ENCODE data around the gene ARID2. TPM values are rescaled to one million over a fixed set of nuclear protein-coding genes. Genes with fewer than 3 reads are reported as not detected.

Gene ARID2
- total and polyA plus RNA-seq, 2 of the 4 experiments (the other 2 are of a cell fraction) = 5.4 to 28.1 TPM

- Histone ChIP-seq H3K23ac (ENCODE audit: low read depth, low read length) (no peak overlapping the region), H4K5ac (ENCODE audit: low read depth, low read length) (no peak overlapping the region), H2AK5ac (ENCODE audit: low read depth, low read length) (peak overlapping the region; percentile 58; the same call in 1 of the 2 replicates), H4K20me1 (ENCODE audit: insufficient read depth, low read length) (no peaks in the 10 kb centered on the region), H2BK120ac (ENCODE audit: low read depth, low read length) (no peak overlapping the region), H4K8ac (ENCODE audit: low read depth in 2 of 2, low read length in 2 of 2) (no peak overlapping the region), H2BK5ac (ENCODE audit: low read depth, low read length, poor library complexity, severe bottlenecking) (no peak overlapping the region), H3K36me3 (ENCODE audit: control insufficient read depth, insufficient read depth, low read length) (no peaks in the 10 kb centered on the region), H3K9me1 (ENCODE audit: insufficient read depth, low read length) (0 out of 2 replicates have a peak, but pooled peaks cover 4% of the 10 kb centered on the region), H3K56ac (ENCODE audit: extremely low read depth, insufficient read depth, low read length) (no peak overlapping the region), H3K27me3 (ENCODE audit: control insufficient read depth, insufficient read depth, low read length) (no peaks in the 10 kb centered on the region), H3K14ac (replicated peaks; ENCODE audit: low read depth, low read length) (no peak overlapping the region), H2BK15ac (ENCODE audit: low read depth, low read length) (no peak overlapping the region), H3K4ac (ENCODE audit: low read depth, low read length) (no peak overlapping the region), H3K79me1 (ENCODE audit: low read depth in 1 of 2, low read length in 2 of 2) (no peaks in the 10 kb centered on the region), H3K9ac (ENCODE audit: low read depth, low read length) (no peak overlapping the region), H2AK9ac (replicated peaks; ENCODE audit: low read depth, low read length, poor library complexity) (no peak overlapping the region), H3K4me2 (ENCODE audit: low read depth, low read length) (no peak overlapping the region), H2BK20ac (ENCODE audit: low read depth, low read length) (no peak overlapping the region), H3K27ac (ENCODE audit: insufficient read depth, low read length) (no peak overlapping the region), H2AFZ (replicated peaks; ENCODE audit: low read length, poor library complexity) (no peak overlapping the region), H4K91ac (ENCODE audit: insufficient read depth, low read depth, low read length) (no peak overlapping the region), H3K18ac (ENCODE audit: low read depth, low read length) (no peak overlapping the region), H3K4me1 (ENCODE audit: control insufficient read depth, insufficient read depth, low read length) (no peaks in the 10 kb centered on the region), H3K9me3 (ENCODE audit: control insufficient read depth, insufficient read depth, low read length) (peaks cover 2% of the 10 kb centered on the region), H3K4me3 (ENCODE audit: insufficient read depth, low read depth, low read length) (no peak overlapping the region)
- TF ChIP-seq POLR2A (IDR thresholded peaks at IDR 0.05; ENCODE audit: low read depth, low read length) (no peak), ELK1 (IDR thresholded peaks at IDR 0.05; ENCODE audit: borderline replicate concordance, low read depth, low read length) (no peak), CEBPB (IDR thresholded peaks at IDR 0.05; ENCODE audit: low read depth, low read length) (no peak), CTCF (conservative IDR thresholded peaks at IDR 0.05; ENCODE audit: low read depth, low read length) (no peak), SMC3 (IDR thresholded peaks at IDR 0.05; ENCODE audit: low read depth, low read length) (no peak), CHD1 (IDR thresholded peaks at IDR 0.05; ENCODE audit: low read depth, low read length) (no peak), MAZ (IDR thresholded peaks at IDR 0.05; ENCODE audit: borderline replicate concordance, low read depth, low read length) (no peak), NFE2L2 (IDR thresholded peaks at IDR 0.05; ENCODE audit: low read depth, low read length) (no peak), RAD21 (IDR thresholded peaks at IDR 0.05; ENCODE audit: low read length) (no peak), USF2 (IDR thresholded peaks at IDR 0.05; ENCODE audit: low read depth, low read length) (no peak), MXI1 (IDR thresholded peaks at IDR 0.05; ENCODE audit: borderline replicate concordance, low read depth, low read length) (no peak), FOS (IDR thresholded peaks at IDR 0.05; ENCODE audit: low read depth, low read length) (no peak), MAFK (IDR thresholded peaks at IDR 0.05; ENCODE audit: low read depth, low read length) (no peak), RCOR1 (IDR thresholded peaks at IDR 0.05; ENCODE audit: insufficient replicate concordance, low read length) (no peak), BHLHE40 (IDR thresholded peaks at IDR 0.05; ENCODE audit: low read depth, low read length) (no peak), RFX5 (IDR thresholded peaks at IDR 0.05; ENCODE audit: low read depth, low read length) (no peak)
- ChIA-PET POLR2A (ENCODE audit: unreplicated experiment) (no interaction called here), CTCF (no interaction called here)
- intact Hi-C loops (cut with micrococcal nuclease) (no loop called here), in situ Hi-C loops (cut with MboI; ENCODE audit: low sequenced_read_pairs) (no loop called here), dilution Hi-C loops (cut with HindIII; ENCODE audit: low sequenced_read_pairs, unreplicated experiment) (no loop called here)
- ATAC-seq (ENCODE audit: low read depth) = no peak
- no peak for DNase-seq
- no TSS peak for BruUV-seq (replicated peaks)
- WGBS, 2 experiments (ENCODE audit: extremely low coverage in 2 of 2, insufficient read length in 1 of 2) = no CpG with 5 or more reads among the region's 2 CpGs
Observed at GRCh38 chr12:45704968-45705367, 24.5 kb upstream of the ARID2 start.
